OCI-LY3 (cell line): ENCODE measurements around the gene RAB8B.

Experiments used
- H2AFZ ChIP-seq: fragments of 200-600, 300-600 bp; shearing (Covaris generic); 2 replicates; pipeline ENCODE4 v1.6.0; 2014; ENCODE audit warnings: antibody characterized with exemption, low read depth, low read length
- H3K27ac ChIP-seq: fragments of 200-600, 300-600 bp; sonication (generic); 2 replicates; pipeline ENCODE4 v1.5.1; 2014; ENCODE audit warnings: mild to moderate bottlenecking, low read length, moderate library complexity, mixed read lengths
- H3K27me3 ChIP-seq: fragments of 200-600, 300-600 bp; sonication (generic); 2 replicates; pipeline ENCODE4 v1.6.1; 2014; ENCODE audit warnings: low read depth, low read length, mixed read lengths
- H3K36me3 ChIP-seq: fragments of 200-600, 300-600 bp; sonication (generic); replicated peaks from 2 replicates; pipeline ENCODE3; 2014; ENCODE audit warnings: low read depth, low read length, mixed read lengths
- H3K4me1 ChIP-seq: fragments of 300-600, 200-600 bp; sonication (generic); 2 replicates; pipeline ENCODE4 v1.6.1; 2014; ENCODE audit warnings: low read length, mixed read lengths
- H3K4me2 ChIP-seq: fragments of 200-600, 300-600 bp; sonication (generic); 2 replicates; pipeline ENCODE4 v1.6.1; 2014; ENCODE audit warnings: low read length, mixed read lengths
- H3K4me3 ChIP-seq: fragments of 300-600, 200-600 bp; sonication (generic); 2 replicates; pipeline ENCODE4 v1.5.1; 2014; ENCODE audit warnings: antibody characterized with exemption, mild to moderate bottlenecking, low read length, moderate library complexity
- H3K79me2 ChIP-seq: fragments of 300-600, 200-600 bp; shearing (Covaris generic); 2 replicates; pipeline ENCODE4 v1.6.1; 2014; ENCODE audit warnings: mild to moderate bottlenecking, low read length, mixed read lengths
- H3K9ac ChIP-seq: fragments of 300-600, 200-600 bp; shearing (Covaris generic); 2 replicates; pipeline ENCODE4 v1.6.0; 2014; ENCODE audit warnings: mild to moderate bottlenecking, low read length, moderate library complexity
- H3K9me3 ChIP-seq: fragments of 200-600, 300-600 bp; shearing (Covaris generic); 2 replicates; pipeline ENCODE4 v1.6.1; 2014; ENCODE audit warnings: low read length, mixed read lengths; ENCODE audit not compliant: insufficient read depth
- H4K20me1 ChIP-seq: fragments of 200-600, 300-600 bp; sonication (generic); 2 replicates; pipeline ENCODE4 v1.6.1; 2016; ENCODE audit warnings: low read length, mixed read lengths; ENCODE audit not compliant: insufficient read depth
- CTCF ChIP-seq: fragments of 200-600, 300-600 bp; sonication (generic); IDR thresholded peaks from 2 replicates; pipeline ENCODE4 v1.5.1; 2014; ENCODE audit warnings: antibody characterized with exemption, low read length, low read depth
- EZH2phosphoT487 ChIP-seq: fragments of 200-600 bp; shearing (Covaris generic); IDR thresholded peaks from 2 replicates; pipeline ENCODE4 v1.6.1; 2018; ENCODE audit warnings: antibody characterized with exemption, mixed run types, low read depth

The RAB8B gene

GRCh38 chr15:63223463-63223862 lies 34.1 kb downstream of the RAB8B start:
- H3K4me2 ChIP-seq, result no peak overlapping the region
- H3K27ac ChIP-seq, result no peak overlapping the region
- TF ChIP-seq EZH2phosphoT487, result no peak
- TF ChIP-seq CTCF, result no peak
- H3K4me1 ChIP-seq, result no peaks in the 10 kb centered on the region
- no peaks in the 10 kb centered on the region for H3K27me3 ChIP-seq
- no peak overlapping the region for H2AFZ ChIP-seq
- H3K79me2 ChIP-seq, result peaks cover 2% of the 10 kb centered on the region; the same call in 1 of the 2 replicates
- H4K20me1 ChIP-seq, result peaks cover 6% of the 10 kb centered on the region; the same call in 1 of the 2 replicates
- no peak overlapping the region for H3K9ac ChIP-seq
- H3K9me3 ChIP-seq, result no peaks in the 10 kb centered on the region
- H3K4me3 ChIP-seq, result no peak overlapping the region
- H3K36me3 ChIP-seq, result no peaks in the 10 kb centered on the region

DNA sequence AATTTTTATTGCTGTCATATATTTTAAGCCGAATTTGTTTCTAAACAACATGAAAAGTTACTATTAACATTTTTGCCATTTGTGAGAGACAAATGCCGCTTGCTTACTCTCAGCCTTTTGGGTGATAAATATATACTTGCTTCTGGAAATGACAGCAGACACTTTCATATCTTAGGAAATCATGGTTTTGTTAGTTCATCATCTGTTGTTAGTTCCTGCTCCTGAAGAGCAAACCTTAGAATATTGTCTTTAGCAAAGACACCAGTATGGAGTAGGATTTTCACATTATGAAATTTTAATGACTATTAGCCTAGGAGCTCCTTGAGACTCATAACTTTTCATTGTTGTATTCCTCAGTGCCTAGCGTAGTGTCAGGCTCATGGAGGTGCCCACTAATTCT lies 36.0 kb downstream of the RAB8B start:
- Histone ChIP-seq H3K9me3 (no peaks in the 10 kb centered on the region), H3K4me1 (no peaks in the 10 kb centered on the region), H3K27me3 (no peaks in the 10 kb centered on the region), H3K9ac (no peak overlapping the region), H3K4me2 (no peak overlapping the region), H3K79me2 (no peaks in the 10 kb centered on the region), H3K4me3 (no peak overlapping the region), H4K20me1 (peaks cover 13% of the 10 kb centered on the region), H3K36me3 (no peaks in the 10 kb centered on the region), H3K27ac (no peak overlapping the region), H2AFZ (no peak overlapping the region)
- no peak for TF ChIP-seq CTCF
- no peak for TF ChIP-seq EZH2phosphoT487

DNA sequence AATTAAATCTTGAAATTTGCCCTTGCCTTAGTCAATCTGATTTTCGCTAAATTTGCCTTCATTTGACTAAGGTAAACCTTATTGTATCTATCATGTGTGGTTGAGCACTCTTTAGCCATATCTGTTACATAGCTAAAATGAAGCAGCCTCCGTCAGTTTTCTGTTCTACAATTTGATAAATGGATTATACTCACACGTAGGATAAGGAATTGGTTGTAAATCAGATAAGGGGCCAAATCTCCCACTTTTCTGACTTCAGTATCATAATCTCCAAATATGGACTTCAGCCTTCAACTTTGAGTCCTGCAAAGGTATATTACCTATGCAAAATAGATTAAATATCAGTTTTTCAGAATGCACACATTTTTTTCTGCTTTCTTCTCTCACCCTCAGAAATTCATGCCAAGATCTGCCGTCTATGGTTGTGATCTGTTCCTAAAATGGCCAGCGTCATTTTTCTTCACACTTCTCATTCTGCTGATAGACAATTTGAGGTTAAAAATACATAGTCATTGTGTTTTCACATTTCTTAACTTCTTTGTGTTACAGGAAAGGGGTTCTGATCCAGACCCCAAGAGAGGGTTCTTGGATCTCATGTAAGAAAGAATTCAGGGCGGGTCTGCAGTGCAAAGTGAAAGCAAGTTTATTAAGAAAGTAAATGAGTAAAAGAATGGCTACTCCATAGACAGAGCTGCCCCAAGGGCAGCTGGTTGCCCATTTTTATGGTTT lies 36.9 kb downstream of the RAB8B start:
- Histone ChIP-seq H3K4me1 (no peaks in the 10 kb centered on the region), H3K4me3 (no peak overlapping the region), H3K9ac (no peak overlapping the region), H3K4me2 (no peak overlapping the region), H4K20me1 (peaks cover 13% of the 10 kb centered on the region), H3K79me2 (no peaks in the 10 kb centered on the region), H3K36me3 (no peaks in the 10 kb centered on the region), H3K27ac (no peak overlapping the region), H2AFZ (no peak overlapping the region), H3K9me3 (no peaks in the 10 kb centered on the region), H3K27me3 (no peaks in the 10 kb centered on the region)
- TF ChIP-seq EZH2phosphoT487, result no peak
- TF ChIP-seq CTCF, result no peak

DNA sequence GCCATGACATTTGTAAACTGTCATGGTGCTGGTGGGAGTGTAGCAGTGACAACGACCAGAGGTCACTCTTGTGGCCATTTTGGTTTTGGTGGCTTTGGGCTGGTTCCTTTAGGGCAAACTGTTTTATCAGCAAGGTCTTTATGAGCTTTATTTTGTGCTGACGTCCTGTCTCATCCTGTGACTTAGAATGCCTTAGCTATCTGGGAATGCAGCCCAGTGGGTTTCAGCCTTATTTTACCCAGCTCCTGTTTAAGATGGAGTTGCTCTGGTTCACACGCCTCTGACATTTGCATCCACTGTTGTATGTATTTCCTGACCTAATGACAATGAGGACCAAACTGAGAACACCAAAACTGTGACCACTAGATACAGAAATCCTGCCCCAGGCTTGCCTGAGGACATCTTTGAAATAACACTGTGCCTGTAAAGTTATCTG lies 37.6 kb downstream of the RAB8B start:
- H3K4me3 ChIP-seq, result no peak overlapping the region
- H3K79me2 ChIP-seq, result no peaks in the 10 kb centered on the region
- no peaks in the 10 kb centered on the region for H3K9me3 ChIP-seq
- no peak overlapping the region for H3K4me2 ChIP-seq
- no peak for TF ChIP-seq EZH2phosphoT487
- no peak for TF ChIP-seq CTCF
- H3K4me1 ChIP-seq, result no peaks in the 10 kb centered on the region
- H3K9ac ChIP-seq, result no peak overlapping the region
- H3K36me3 ChIP-seq, result no peaks in the 10 kb centered on the region
- H4K20me1 ChIP-seq, result peaks cover 8% of the 10 kb centered on the region
- H2AFZ ChIP-seq, result no peak overlapping the region
- H3K27ac ChIP-seq, result no peak overlapping the region
- no peaks in the 10 kb centered on the region for H3K27me3 ChIP-seq
